ENCODE measurements around the gene OR56B4.
"Not testable (repeated sequence)": the region's sequence is repeated elsewhere in the genome, so short reads cannot be mapped to it uniquely, and the experiment has no call there.

The OR56B4 gene

DNA sequence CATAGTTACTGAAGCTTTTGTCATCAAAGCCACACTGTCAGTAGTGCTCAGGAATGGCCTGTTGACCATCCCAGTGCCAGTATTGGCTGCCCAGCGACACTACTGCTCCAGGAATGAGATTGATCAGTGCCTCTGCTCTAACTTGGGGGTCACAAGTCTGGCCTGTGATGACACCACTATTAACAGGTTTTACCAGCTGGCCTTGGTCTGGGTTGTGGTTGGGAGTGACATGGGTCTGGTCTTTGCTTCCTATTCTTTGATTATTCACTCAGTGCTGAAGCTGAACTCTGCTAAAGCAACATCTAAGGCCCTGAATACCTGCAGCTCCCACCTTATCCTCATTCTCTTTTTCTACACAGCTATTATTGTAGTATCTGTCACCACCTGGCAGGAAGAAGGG lies 21.5 kb downstream of the OR56B4 start:
- Histone ChIP-seq H3K36me3 (no peaks in the 10 kb centered on the region), H3K4me3 (ENCODE audit: low read depth, low read length) (no peak overlapping the region), H3K27ac (no peak overlapping the region), H3K27me3 (ENCODE audit: insufficient read depth, low read depth, severe bottlenecking) (peaks cover 66% of the 10 kb centered on the region), H3K9me3 (ENCODE audit: severe bottlenecking) (no peaks in the 10 kb centered on the region)
- DNase-seq, result no peak
- TF ChIP-seq, protein P1, sequence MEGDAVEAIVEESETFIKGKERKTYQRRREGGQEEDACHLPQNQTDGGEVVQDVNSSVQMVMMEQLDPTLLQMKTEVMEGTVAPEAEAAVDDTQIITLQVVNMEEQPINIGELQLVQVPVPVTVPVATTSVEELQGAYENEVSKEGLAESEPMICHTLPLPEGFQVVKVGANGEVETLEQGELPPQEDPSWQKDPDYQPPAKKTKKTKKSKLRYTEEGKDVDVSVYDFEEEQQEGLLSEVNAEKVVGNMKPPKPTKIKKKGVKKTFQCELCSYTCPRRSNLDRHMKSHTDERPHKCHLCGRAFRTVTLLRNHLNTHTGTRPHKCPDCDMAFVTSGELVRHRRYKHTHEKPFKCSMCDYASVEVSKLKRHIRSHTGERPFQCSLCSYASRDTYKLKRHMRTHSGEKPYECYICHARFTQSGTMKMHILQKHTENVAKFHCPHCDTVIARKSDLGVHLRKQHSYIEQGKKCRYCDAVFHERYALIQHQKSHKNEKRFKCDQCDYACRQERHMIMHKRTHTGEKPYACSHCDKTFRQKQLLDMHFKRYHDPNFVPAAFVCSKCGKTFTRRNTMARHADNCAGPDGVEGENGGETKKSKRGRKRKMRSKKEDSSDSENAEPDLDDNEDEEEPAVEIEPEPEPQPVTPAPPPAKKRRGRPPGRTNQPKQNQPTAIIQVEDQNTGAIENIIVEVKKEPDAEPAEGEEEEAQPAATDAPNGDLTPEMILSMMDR (IDR thresholded peaks at IDR 0.05; ENCODE audit: low read depth, low read length), result no peak

DNA sequence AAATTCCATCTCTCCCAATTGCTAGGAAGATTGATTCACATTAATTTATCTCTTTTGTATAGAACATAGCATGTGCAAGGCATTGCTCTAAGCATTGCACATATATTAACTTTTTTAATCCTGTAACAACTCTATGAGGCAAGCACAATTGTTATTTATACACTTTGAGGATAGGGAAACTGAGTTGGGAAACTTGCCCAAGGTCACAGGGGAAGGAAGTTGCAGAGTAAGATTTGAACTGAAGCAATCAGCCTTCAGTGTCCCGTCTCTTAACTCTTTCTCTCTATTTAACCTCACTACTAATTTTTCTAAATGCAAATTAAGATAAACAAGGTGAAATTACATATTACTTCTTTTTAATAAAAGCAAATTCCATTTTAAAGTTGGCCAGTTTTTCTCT lies 22.2 kb downstream of the OR56B4 start:
- Histone ChIP-seq H3K27me3 (ENCODE audit: insufficient read depth, low read depth, severe bottlenecking) (peaks cover 66% of the 10 kb centered on the region), H3K36me3 (no peaks in the 10 kb centered on the region), H3K27ac (no peak overlapping the region), H3K4me3 (ENCODE audit: low read depth, low read length) (no peak overlapping the region), H3K9me3 (ENCODE audit: severe bottlenecking) (no peaks in the 10 kb centered on the region)
- TF ChIP-seq, protein P1 (IDR thresholded peaks at IDR 0.05; ENCODE audit: low read depth, low read length), result no peak
- no peak for DNase-seq

DNA sequence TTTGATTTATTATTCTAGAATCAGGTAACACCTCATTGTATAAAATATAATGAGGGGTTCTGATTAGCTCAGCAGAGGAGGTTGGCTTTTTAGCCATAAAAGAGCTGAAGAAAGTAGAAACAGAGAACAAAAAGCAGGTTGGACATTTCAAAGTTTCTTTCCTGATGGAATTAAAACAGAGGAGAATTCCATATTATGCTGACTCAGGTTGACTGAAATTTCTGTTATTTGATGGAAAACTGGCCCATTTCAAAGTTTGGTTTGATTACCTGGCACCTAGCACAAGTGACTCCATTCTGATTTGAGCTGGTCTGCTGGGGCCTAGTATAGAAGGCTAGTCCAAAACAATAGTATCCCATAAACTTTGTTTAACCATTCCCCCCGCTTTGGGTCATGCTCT lies 24.9 kb downstream of the OR56B4 start:
- Histone ChIP-seq H3K27ac (no peak overlapping the region), H3K4me3 (ENCODE audit: low read depth, low read length) (no peak overlapping the region), H3K27me3 (ENCODE audit: insufficient read depth, low read depth, severe bottlenecking) (peaks cover 70% of the 10 kb centered on the region), H3K9me3 (ENCODE audit: severe bottlenecking) (no peaks in the 10 kb centered on the region), H3K36me3 (no peaks in the 10 kb centered on the region)
- TF ChIP-seq, protein P1 (IDR thresholded peaks at IDR 0.05; ENCODE audit: low read depth, low read length), result no peak
- DNase-seq, result no peak

DNA sequence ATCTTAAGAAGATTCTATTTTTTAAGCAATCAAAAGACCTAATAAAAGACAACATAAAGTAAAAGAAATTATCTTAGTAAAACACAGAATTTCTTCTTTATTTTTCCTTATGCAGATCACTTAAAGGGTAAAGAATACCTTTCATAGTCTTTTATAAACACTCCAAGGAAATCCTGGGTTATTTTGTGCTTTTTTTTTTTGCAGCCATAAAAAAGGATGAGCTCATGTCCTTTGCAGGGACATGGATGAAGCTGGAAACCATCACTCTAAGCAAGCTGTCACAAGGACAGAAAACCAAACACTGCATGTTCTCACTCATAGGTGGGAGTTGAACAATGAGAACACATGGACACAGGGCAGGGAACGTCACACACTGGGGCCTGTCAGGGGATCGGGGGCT lies 28.5 kb downstream of the OR56B4 start:
- not testable (repeated sequence) for H3K9me3 ChIP-seq (ENCODE audit: severe bottlenecking); H3K4me3 ChIP-seq (ENCODE audit: low read depth, low read length); DNase-seq; H3K36me3 ChIP-seq; H3K27ac ChIP-seq
- H3K27me3 ChIP-seq (ENCODE audit: insufficient read depth, low read depth, severe bottlenecking), result peaks cover 71% of the 10 kb centered on the region

DNA sequence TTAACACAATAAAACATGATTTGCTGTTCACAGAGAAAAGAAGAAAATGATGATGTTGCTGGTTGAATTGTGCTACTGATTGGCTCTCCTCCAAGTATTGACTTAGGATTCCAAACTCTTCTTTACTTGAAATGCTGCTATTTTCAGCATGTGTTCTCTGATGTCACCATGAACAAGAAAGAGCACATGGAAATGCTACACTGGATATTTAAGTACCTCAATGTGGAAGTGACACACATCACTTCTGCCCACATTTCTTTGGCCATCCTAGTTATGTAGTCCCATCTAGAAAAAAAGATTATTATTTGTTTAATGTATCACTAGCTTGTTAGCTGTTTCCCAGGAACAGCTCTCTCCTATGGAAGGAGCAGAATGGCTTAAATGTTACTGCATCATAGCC lies 35.5 kb downstream of the OR56B4 start:
- TF ChIP-seq, protein P1 (IDR thresholded peaks at IDR 0.05; ENCODE audit: low read depth, low read length), result no peak
- Histone ChIP-seq H3K9me3 (ENCODE audit: severe bottlenecking) (no peaks in the 10 kb centered on the region), H3K4me3 (ENCODE audit: low read depth, low read length) (no peak overlapping the region), H3K27me3 (ENCODE audit: insufficient read depth, low read depth, severe bottlenecking) (peaks cover 44% of the 10 kb centered on the region), H3K36me3 (no peaks in the 10 kb centered on the region), H3K27ac (no peak overlapping the region)
- no peak for DNase-seq

DNA sequence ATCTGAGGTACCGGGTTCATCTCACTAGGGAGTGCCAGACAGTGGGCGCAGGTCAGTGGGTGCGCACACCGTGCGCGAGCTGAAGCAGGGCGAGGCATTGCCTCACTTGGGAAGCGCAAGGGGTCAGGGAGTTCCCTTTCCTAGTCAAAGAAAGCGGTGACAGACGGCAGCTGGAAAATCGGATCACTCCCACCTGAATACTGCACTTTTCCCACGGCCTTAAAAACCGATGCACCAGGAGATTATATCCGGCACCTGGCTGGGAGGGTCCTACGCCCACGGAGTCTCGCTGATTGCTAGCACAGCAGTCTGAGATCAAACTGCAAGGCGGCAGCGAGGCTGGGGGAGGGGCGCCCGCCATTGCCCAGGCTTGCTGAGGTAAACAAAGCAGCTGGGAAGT lies 36.3 kb downstream of the OR56B4 start:
- H3K9me3 ChIP-seq (ENCODE audit: severe bottlenecking); H3K36me3 ChIP-seq; H3K27ac ChIP-seq; H3K4me3 ChIP-seq (ENCODE audit: low read depth, low read length): not testable (repeated sequence)
- peak; percentile 9 for DNase-seq
- H3K27me3 ChIP-seq (ENCODE audit: insufficient read depth, low read depth, severe bottlenecking), result peaks cover 38% of the 10 kb centered on the region

DNA sequence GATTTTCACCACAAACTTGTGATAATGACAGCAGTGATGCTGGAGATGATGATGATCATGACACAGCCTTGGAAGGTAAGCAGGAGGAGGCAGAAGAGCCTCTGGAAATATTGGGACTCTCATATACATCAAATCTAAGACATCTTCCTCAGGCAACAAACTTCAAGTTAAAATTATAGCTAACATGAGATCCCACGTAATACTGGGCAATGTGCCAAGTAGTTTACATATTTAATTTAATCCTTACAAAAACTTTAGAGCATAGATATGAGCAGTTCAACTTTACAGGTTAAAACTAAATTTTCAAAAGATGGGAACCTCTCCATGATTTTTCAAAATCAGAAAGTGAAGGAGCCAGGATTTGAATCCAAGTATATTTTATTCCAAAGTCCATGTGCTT lies 43.6 kb downstream of the OR56B4 start:
- H3K36me3 ChIP-seq, result no peaks in the 10 kb centered on the region
- H3K27ac ChIP-seq, result no peak overlapping the region
- H3K4me3 ChIP-seq (ENCODE audit: low read depth, low read length), result no peak overlapping the region
- TF ChIP-seq, protein P1 (IDR thresholded peaks at IDR 0.05; ENCODE audit: low read depth, low read length), result no peak
- H3K27me3 ChIP-seq (ENCODE audit: insufficient read depth, low read depth, severe bottlenecking), result peaks cover 25% of the 10 kb centered on the region
- H3K9me3 ChIP-seq (ENCODE audit: severe bottlenecking), result peaks cover 2% of the 10 kb centered on the region
- DNase-seq, result no peak

All from WERI-Rb-1 (cell line).